HTR-8/SVneo (cell line): Measurements from ENCODE around the gene TMEM179.
"Not testable (repeated sequence)": the region's sequence is repeated elsewhere in the genome, so short reads cannot be mapped to it uniquely, and the experiment has no call there.

ENCODE experiments used
- DNase-seq: peaks from one replicate; pipeline ENCODE4 v3.0.0; 2011; ENCODE audit warnings: low spot score, mixed read lengths; ENCODE audit not compliant: insufficient read length
- FAIRE-seq: peaks from 2 replicates; lab custom pipeline; 2011; peaks lifted over from hg19 to GRCh38; lab: Jason Lieb, UNC

TMEM179 gene

GRCh38 chr14:104589338-104590195, 15.0 kb downstream of the TMEM179 start:
- no peak for FAIRE-seq
- no peak for DNase-seq

DNA sequence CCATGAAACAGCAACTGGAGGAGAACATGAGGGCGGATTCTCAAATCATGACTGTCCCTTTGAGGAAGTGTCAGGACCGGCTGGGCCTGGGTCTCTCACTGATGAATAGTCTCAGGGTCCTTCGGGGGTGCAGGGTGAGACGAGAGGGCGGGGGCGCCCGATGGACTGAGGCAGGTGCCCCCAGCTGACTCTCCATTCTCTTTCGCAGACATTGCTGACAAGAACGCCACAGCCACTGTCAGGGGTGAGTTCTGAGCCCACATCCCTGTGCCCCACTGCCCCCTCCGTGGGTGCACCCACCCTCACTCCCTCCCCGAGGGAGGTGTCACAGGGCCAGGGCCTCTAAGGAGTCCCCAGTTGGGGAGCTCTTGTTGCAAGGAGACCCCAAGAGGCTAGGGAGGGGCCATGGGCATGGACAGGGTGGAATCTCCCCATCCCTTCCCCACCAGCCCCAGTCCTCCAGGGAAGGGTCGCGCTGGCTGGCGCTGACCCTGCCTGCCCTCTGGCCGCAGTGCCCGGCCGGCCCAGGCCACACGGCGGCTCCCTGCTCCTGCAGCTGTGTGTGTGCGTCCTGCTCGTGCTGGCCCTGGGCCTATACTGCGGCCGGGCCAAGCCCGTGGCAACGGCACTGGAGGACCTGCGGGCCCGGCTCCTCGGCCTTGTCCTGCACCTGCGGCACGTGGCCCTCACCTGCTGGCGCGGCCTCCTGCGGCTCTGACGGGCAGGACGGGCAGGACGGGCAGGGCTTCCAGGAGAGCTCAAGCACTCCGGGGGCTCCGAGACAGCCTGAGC, 16.3 kb downstream of the TMEM179 start:
- DNase-seq, result no peak
- FAIRE-seq, result no peak

DNA sequence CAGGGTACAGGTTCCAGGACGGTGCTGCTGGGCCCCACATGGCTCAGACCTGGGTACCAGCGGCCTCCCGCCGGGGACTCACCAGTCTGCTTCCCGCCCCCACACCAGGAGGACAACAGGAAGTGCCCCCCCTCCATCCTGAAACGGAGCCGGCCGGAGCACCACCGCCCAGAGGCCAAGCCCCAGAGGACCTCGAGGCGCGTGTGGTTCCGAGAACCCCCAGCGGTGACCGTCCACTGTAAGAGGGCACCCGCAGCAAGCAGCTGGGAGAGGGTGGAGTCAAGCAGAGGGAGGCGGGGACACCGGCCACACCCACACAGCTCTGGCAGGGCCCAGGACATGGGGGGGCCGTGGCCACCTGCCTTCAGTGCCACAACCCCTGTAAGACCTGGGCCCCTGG, 16.9 kb downstream of the TMEM179 start:
- FAIRE-seq (no peak), DNase-seq (no peak)

DNA sequence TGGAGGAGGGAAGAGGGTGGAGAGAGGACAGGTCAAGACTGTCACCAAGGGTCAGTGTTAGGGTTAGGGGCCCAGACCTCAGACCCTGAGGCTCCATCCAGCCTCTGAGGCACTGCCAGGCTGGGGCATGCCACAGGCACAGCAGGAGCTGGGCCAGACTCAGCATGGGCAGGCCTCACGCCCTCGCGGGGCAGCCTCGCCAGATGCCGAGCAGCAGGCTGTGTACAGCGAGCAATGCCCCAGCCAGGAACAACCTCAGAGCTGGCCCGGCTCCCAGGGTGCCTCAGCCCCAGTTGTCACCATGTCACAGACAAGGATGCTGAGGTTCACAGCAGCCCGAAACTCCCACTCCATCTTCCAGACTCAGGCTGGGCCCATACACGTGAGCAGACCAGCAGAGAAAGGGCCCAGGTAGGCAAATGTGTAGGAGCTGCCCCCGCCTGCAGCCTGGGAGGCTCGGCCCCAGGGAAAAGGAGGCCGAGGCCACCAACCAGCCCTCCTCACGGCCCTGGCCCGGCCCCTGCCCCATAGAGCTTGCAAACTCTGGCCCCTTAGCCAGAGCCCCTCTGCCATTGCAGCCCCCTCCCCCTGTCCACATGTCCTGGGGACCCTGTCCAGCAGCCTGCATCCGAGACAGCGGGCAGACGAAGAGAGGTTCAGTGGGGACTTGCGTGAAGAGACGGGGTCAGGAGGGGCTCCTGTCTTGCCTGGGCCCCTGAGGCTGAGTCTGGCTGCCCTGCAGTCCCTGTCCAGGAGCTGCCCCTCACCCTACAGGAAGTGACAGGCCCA, 17.5 kb downstream of the TMEM179 start:
- FAIRE-seq, result no peak
- no peak for DNase-seq

GRCh38 chr14:104585966-104586697, 18.4 kb downstream of the TMEM179 start:
- DNase-seq, result no peak
- FAIRE-seq, result no peak

- no peak for FAIRE-seq
- no peak for DNase-seq
Measured at GRCh38 chr14:104584557-104584956, 20.0 kb downstream of the TMEM179 start.

- DNase-seq, result no peak
- peak; percentile 83 for FAIRE-seq
Measured at GRCh38 chr14:104583424-104584306, 20.9 kb downstream of the TMEM179 start.

- DNase-seq, result no peak
- no peak for FAIRE-seq
Measured at GRCh38 chr14:104582662-104583061, 21.9 kb downstream of the TMEM179 start.

DNA sequence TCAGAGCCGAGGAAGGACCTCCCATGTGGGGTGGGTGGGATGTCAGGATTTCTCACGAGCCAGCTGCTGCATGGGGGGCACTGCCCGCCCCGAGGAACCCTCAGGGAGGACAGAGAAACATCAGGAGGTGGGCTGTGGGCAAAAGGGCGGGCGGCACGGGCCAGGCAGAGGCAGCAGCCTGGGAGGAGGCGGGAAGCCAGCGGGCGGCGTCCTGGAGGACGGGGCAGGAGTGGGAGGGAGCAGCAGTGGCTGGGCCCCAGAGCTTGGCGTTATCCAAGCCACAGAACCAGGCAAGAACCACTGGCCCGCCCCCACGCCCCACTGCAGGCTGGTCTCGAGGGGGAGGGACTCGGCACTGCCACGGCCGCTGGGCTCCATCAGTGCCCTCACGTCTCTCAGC, 22.6 kb downstream of the TMEM179 start:
- no peak for DNase-seq
- FAIRE-seq, result no peak

- DNase-seq (no peak), FAIRE-seq (no peak)
Measured at GRCh38 chr14:104581521-104581920, 23.1 kb downstream of the TMEM179 start.

GRCh38 chr14:104580961-104581360, 23.6 kb downstream of the TMEM179 start:
- FAIRE-seq (no peak), DNase-seq (no peak)

- DNase-seq, FAIRE-seq: not testable (repeated sequence)
Measured at GRCh38 chr14:104579939-104580338, 24.6 kb downstream of the TMEM179 start.

DNA sequence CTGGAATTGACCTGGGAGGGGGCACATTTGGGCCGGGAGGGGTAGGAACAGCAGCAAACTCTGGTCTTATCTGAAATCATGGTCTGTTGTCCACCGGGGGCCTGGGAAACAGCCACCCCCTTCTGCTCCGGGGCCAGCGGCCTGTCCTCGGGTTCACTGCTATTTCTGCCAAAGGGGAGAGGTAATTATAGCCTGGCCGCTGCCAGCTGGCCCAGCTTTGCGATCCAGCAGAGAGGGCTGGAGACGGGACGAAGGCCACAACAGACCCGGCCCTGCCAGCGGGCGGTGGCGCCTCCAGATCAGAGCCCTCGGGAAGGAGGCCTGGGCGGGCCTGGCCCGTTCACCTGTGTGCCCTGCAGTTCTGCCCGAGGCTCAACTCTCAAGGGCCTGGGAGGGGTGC, 25.1 kb downstream of the TMEM179 start, which contains the start of gene C14orf180:
C14orf180 (plus strand) TSS at position 258 of the 400 bp plus-strand sequence. CDS start 6,667 bp downstream, outside the sequence.
- FAIRE-seq (no peak), DNase-seq (no peak)

DNA sequence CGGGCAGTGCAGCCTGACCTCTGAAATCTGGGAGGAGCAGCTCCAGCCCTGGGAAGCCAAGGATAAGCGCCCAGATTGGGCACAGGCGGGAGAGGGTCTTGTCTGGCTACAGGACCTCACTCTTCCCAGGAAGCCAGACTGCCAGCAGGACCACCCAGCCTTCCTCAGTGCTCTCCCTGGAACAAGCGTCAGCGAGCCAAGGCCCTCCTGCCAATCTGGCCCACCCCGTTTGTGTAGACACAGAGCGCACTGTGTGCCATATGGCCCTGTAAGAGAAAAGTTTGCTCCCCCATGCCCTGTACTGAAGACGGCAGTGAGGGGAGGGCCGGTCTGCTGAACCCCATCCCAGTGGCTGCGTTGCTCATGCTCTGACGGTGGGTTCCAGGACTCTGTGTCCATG, 26.3 kb downstream of the TMEM179 start:
- DNase-seq (no peak), FAIRE-seq (no peak)

DNA sequence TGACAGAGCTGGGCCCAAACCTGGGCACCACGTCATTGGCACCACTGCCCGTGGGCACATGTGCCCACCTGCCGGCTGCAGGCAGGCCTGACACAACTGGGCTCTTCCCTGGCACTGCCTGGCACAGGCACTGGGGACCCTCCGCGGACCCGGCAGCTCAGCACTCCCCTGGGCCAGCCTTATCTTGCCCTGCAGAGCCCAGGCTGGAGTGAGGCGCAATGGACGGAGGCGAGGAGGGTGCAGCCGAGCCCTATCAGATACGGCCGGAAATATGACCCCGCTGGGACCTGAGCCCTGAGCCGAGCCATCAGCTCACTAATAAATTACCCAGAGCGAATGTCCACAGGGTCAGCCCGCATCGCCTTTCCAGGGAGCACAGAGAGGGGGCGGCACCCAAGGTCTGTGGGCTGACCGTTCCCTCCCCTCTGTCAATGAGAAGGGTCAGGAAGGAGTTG, 26.7 kb downstream of the TMEM179 start:
- DNase-seq (no peak), FAIRE-seq (no peak)

DNA sequence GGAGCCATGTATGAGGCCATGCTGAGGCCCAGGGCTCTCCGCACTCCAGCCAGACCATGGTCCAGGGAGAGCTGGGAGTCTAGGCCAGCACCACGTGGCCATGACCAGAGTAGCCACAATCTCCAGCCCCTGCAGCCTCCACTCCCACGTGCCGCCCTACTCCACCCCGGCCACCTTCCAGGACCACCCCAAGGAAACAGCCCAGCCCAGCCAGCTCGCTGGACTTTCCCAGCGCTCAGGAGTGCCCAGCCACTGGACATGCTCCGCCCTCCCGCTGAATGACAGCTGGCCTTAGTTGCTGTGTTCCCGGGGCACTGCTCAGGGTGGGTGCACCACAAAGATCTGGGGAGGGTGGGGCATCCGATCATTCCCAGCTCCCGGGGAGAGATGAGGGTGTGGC, 27.1 kb downstream of the TMEM179 start:
- FAIRE-seq (no peak), DNase-seq (no peak)

- no peak for FAIRE-seq
- no peak for DNase-seq
Measured at GRCh38 chr14:104576970-104577332, 27.6 kb downstream of the TMEM179 start.

- DNase-seq (no peak), FAIRE-seq (no peak)
Measured at GRCh38 chr14:104576232-104576969, 28.2 kb downstream of the TMEM179 start.
